Measurements from ENCODE around the gene ITIH4. TPM values are rescaled to one million over a fixed set of nuclear protein-coding genes. Genes with fewer than 3 reads are reported as not detected.

The ITIH4 gene
- total and polyA plus RNA-seq, 10 of the 15 experiments (the other 5 are each of a cell fraction or from before 2014, with no cell fraction given): 0.64 to 4.1 (median 1.3) TPM

DNA sequence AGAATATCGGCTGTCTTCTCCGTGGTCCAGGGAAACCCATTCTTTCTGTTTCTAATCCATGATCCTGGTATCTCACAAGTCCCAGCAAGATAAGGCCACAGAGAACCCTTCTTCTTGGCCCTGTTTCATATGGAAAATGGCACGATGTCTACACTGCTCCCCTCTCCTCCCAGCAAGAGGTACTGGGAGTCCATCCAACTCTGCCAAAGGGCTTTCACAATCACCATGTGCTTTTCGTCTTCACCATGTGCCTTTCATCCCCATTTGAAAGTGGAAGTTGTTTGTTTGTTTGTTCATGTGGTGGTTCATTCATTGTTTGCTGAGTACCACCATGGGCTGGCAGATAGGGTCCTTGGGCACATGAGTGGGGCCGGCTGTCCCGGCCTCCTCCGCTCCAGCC is 30.4 kb downstream of the ITIH4 start:
- Histone ChIP-seq H3K4me3 (no peak overlapping the region), H4K20me1 (ENCODE audit: control insufficient read depth, insufficient read depth) (no peaks in the 10 kb centered on the region), H3K4me2 (ENCODE audit: control insufficient read depth, insufficient read depth) (no peak overlapping the region), H3K4me1 (ENCODE audit: control insufficient read depth, insufficient read depth, low read length) (no peaks in the 10 kb centered on the region), H2AFZ (ENCODE audit: control insufficient read depth, low read depth, low read length) (no peak overlapping the region), H3K9me3 (replicated peaks; ENCODE audit: control insufficient read depth, insufficient read depth, low read length) (no peaks in the 10 kb centered on the region), H3K27me3 (replicated peaks in 1 of 2; ENCODE audit: control insufficient read depth in 2 of 2, insufficient read depth in 2 of 2, low read length in 1 of 2) (no peaks in the 10 kb centered on the region), H3K27ac (ENCODE audit: control insufficient read depth, insufficient read depth) (no peak overlapping the region), H3K79me2 (ENCODE audit: control insufficient read depth, insufficient read depth, low read length) (no peaks in the 10 kb centered on the region), H3K9ac (ENCODE audit: control insufficient read depth, insufficient read depth, low read length) (no peak overlapping the region), H3K36me3 (ENCODE audit: control insufficient read depth in 2 of 2, insufficient read depth in 2 of 2, low read length in 1 of 2) (no peaks in the 10 kb centered on the region)
- TF ChIP-seq SREBF1 (IDR thresholded peaks at IDR 0.05; ENCODE audit: low read length) (no peak), RAD51 (IDR thresholded peaks at IDR 0.05) (no peak), BHLHE40 (IDR thresholded peaks at IDR 0.05; ENCODE audit: borderline replicate concordance in 1 of 2, low read depth in 2 of 2, low read length in 1 of 2) (no peak)
- DNase-seq (ENCODE audit: low read depth, low spot score): no peak
- POLR2A ChIA-PET: interaction anchor here (0.5 kb wide), 1 partner anchor 254 kb away, joined by 5 read pairs; no protein-coding TSS in a partner anchor
- no TSS peak for BruUV-seq (replicated peaks)
- intact Hi-C loops (cut with micrococcal nuclease; ENCODE audit: unreplicated experiment) (no loop called here), in situ Hi-C loops (cut with MboI) (no loop called here)
- WGBS (ENCODE audit: insufficient coverage, insufficient replicate concordance, low lambda C conversion rate, missing lambda C conversion rate): 80% methylated on average over 7 of the region's 7 CpGs
- FAIRE-seq: no peak
- no peak for ATAC-seq
- SMC1A ChIA-PET (ENCODE audit: uncharacterized antibody, unreplicated experiment): no interaction called here
- CTCF ChIA-PET: interaction anchor here (0.6 to 1.0 kb wide), 3 partner anchors 23 to 134 kb away, joined by 3 read pairs; no protein-coding TSS in a partner anchor
- RAD21 ChIA-PET (ENCODE audit: unreplicated experiment): interaction anchor here (1.4 kb wide), 1 partner anchor 21 kb away, joined by 5 read pairs; no protein-coding TSS in a partner anchor

- RAD21 ChIA-PET (ENCODE audit: unreplicated experiment): no interaction called here
- DNase-seq (ENCODE audit: low read depth, low spot score): no peak
- Histone ChIP-seq H3K36me3 (ENCODE audit: control insufficient read depth in 2 of 2, insufficient read depth in 2 of 2, low read length in 1 of 2) (no peaks in the 10 kb centered on the region), H3K27ac (ENCODE audit: control insufficient read depth, insufficient read depth) (no peak overlapping the region), H3K27me3 (replicated peaks in 1 of 2; ENCODE audit: control insufficient read depth in 2 of 2, insufficient read depth in 2 of 2, low read length in 1 of 2) (no peaks in the 10 kb centered on the region), H3K79me2 (ENCODE audit: control insufficient read depth, insufficient read depth, low read length) (no peaks in the 10 kb centered on the region), H3K4me1 (ENCODE audit: control insufficient read depth, insufficient read depth, low read length) (no peaks in the 10 kb centered on the region), H3K4me3 (no peak overlapping the region), H3K4me2 (ENCODE audit: control insufficient read depth, insufficient read depth) (no peak overlapping the region), H2AFZ (ENCODE audit: control insufficient read depth, low read depth, low read length) (no peak overlapping the region), H3K9me3 (replicated peaks; ENCODE audit: control insufficient read depth, insufficient read depth, low read length) (no peaks in the 10 kb centered on the region), H4K20me1 (ENCODE audit: control insufficient read depth, insufficient read depth) (no peaks in the 10 kb centered on the region), H3K9ac (ENCODE audit: control insufficient read depth, insufficient read depth, low read length) (no peak overlapping the region)
- no TSS peak for BruUV-seq (replicated peaks)
- POLR2A ChIA-PET: interaction anchor here (0.6 kb wide), 1 partner anchor 240 kb away, joined by 3 read pairs; no protein-coding TSS in a partner anchor
- 36% methylated on average over 14 of the region's 14 CpGs for WGBS (ENCODE audit: insufficient coverage, insufficient replicate concordance, low lambda C conversion rate, missing lambda C conversion rate)
- TF ChIP-seq NFIC (IDR thresholded peaks at IDR 0.05; ENCODE audit: low read depth, low read length) (no peak), RFX5 (IDR thresholded peaks at IDR 0.05; ENCODE audit: low read depth, low read length) (no peak), MEF2B (IDR thresholded peaks at IDR 0.05; ENCODE audit: partially characterized antibody, poor library complexity, severe bottlenecking) (no peak), CTCF (IDR thresholded peaks at IDR 0.05 in 2 of 3, conservative IDR thresholded peaks at IDR 0.05 in 1 of 3; ENCODE audit: control insufficient read depth in 2 of 3, extremely low read depth in 1 of 3, insufficient read depth in 1 of 3, low read depth in 3 of 3, low read length in 3 of 3) (peak; percentile 42 to 67 (median 64)), SMC3 (IDR thresholded peaks at IDR 0.05; ENCODE audit: borderline replicate concordance, low read length) (peak; percentile 33; the same call in 1 of the 2 replicates), SUZ12 (IDR thresholded peaks at IDR 0.05; ENCODE audit: unreplicated experiment) (no peak), RAD21 (IDR thresholded peaks at IDR 0.05; ENCODE audit: insufficient read depth, low read depth, low read length) (peak; percentile 22; the same call in 1 of the 2 replicates), ATF7 (IDR thresholded peaks at IDR 0.05; ENCODE audit: low read depth) (no peak), SREBF1 (IDR thresholded peaks at IDR 0.05; ENCODE audit: low read length) (no peak), EZH2 (IDR thresholded peaks at IDR 0.05; ENCODE audit: borderline replicate concordance, control insufficient read depth, low read depth, low read length) (no peak), FOXK2 (IDR thresholded peaks at IDR 0.05) (no peak), STAT1 (conservative IDR thresholded peaks at IDR 0.05) (no peak)
- intact Hi-C loops (cut with micrococcal nuclease; ENCODE audit: unreplicated experiment) (loop anchor here (1.0 kb wide), 1 partner anchor 57 kb away; no protein-coding TSS in a partner anchor), in situ Hi-C loops (cut with MboI) (no loop called here)
- ATAC-seq: peak; percentile 76
- CTCF ChIA-PET: interaction anchor here (0.5 to 1.9 kb wide), 12 partner anchors 9 to 145 kb away, joined by 3 to 13 read pairs (median 4); no protein-coding TSS in a partner anchor
- SMC1A ChIA-PET (ENCODE audit: uncharacterized antibody, unreplicated experiment): interaction anchor here (0.7 to 1.0 kb wide), 5 partner anchors 28 to 439 kb away, joined by 3 read pairs; no protein-coding TSS in a partner anchor
- no peak for FAIRE-seq
Measured at GRCh38 chr3:52798978-52799476, 31.4 kb downstream of the ITIH4 start.

Measured in GM12878 (cell line).